Effector memory CD8-positive, alpha-beta T cell (primary cell): ENCODE data around the gene UQCRHL.

Experiments
- ATAC-seq: fragments of 150-1000 bp; cut with Tn5 transposase; replicated peaks from 2 replicates; pipeline ENCODE4 v1.10.0; 2021; ENCODE audit warnings: mild to moderate bottlenecking, moderate library complexity
- DNase-seq, 3 experiments: peaks; one replicate each; pipeline ENCODE4 v3.0.0; 2021
- H3K27ac Mint-ChIP-seq, 2 donors: one replicate each; pipeline ENCODE4 v1.8.0; 2022; ENCODE audit warnings: mild to moderate bottlenecking in 2 of 2, mixed read lengths in 2 of 2, moderate library complexity in 2 of 2
- H3K27me3 Mint-ChIP-seq, 2 donors: one replicate each; pipeline ENCODE4 v1.8.0; 2022; ENCODE audit warnings: mixed read lengths in 2 of 2
- H3K36me3 Mint-ChIP-seq: one replicate; pipeline ENCODE4 v1.8.0; 2022; ENCODE audit warnings: mild to moderate bottlenecking, moderate library complexity, mixed read lengths; ENCODE audit not compliant: insufficient read depth
- H3K4me1 Mint-ChIP-seq, 2 donors: one replicate each; pipeline ENCODE4 v1.8.0; 2022; ENCODE audit warnings: low read depth in 2 of 2, mixed read lengths in 2 of 2
- H3K4me3 Mint-ChIP-seq, 2 donors: one replicate each; pipeline ENCODE4 v1.8.0; 2022; ENCODE audit warnings: mild to moderate bottlenecking in 2 of 2, mixed read lengths in 2 of 2, moderate library complexity in 2 of 2
- H3K9me3 Mint-ChIP-seq, 2 donors: one replicate each; pipeline ENCODE4 v1.8.0; 2022; ENCODE audit warnings: mixed read lengths in 2 of 2

UQCRHL gene

GRCh38 chr1:15765495-15766194, 41.8 kb downstream of the UQCRHL start:
- Mint-ChIP-seq H3K4me3 (no peak overlapping the region), H3K4me1 (no peaks in the 10 kb centered on the region)
- no peak for ATAC-seq

GRCh38 chr1:15764890-15765289, 42.6 kb downstream of the UQCRHL start:
- DNase-seq, result no peak
- no peak for ATAC-seq
- Mint-ChIP-seq H3K4me3 (no peak overlapping the region), H3K4me1 (no peaks in the 10 kb centered on the region), H3K27me3 (peaks cover 47 to 82% of the 10 kb centered on the region in 2 donors), H3K36me3 (no peaks in the 10 kb centered on the region), H3K9me3 (no peaks in the 10 kb centered on the region), H3K27ac (no peak overlapping the region)

More at GRCh38 chr1:15765495-15766194, 41.8 kb downstream of the UQCRHL start:
- no peak for DNase-seq
- Mint-ChIP-seq H3K9me3 (no peaks in the 10 kb centered on the region), H3K36me3 (no peaks in the 10 kb centered on the region), H3K27me3 (peaks cover 47 to 81% of the 10 kb centered on the region in 2 donors), H3K27ac (no peak overlapping the region)

GRCh38 chr1:15764269-15764764, 43.1 kb downstream of the UQCRHL start:
- H3K9me3 Mint-ChIP-seq, result no peaks in the 10 kb centered on the region
- no peak for DNase-seq
- H3K27ac Mint-ChIP-seq, result no peak overlapping the region
- peaks cover 52 to 86% of the 10 kb centered on the region in 2 donors for H3K27me3 Mint-ChIP-seq
- H3K4me1 Mint-ChIP-seq, result peaks cover 0 to 2% of the 10 kb centered on the region in 2 donors
- H3K36me3 Mint-ChIP-seq, result no peaks in the 10 kb centered on the region
- no peak for ATAC-seq
- H3K4me3 Mint-ChIP-seq, result no peak overlapping the region

GRCh38 chr1:15762546-15762945, 44.9 kb downstream of the UQCRHL start:
- H3K27me3 Mint-ChIP-seq, result peaks cover 55 to 80% of the 10 kb centered on the region in 2 donors
- no peak for ATAC-seq
- no peak overlapping the region for H3K4me3 Mint-ChIP-seq
- DNase-seq, result no peak
- no peaks in the 10 kb centered on the region for H3K9me3 Mint-ChIP-seq
- no peaks in the 10 kb centered on the region for H3K36me3 Mint-ChIP-seq
- H3K27ac Mint-ChIP-seq, result no peak overlapping the region
- H3K4me1 Mint-ChIP-seq, result peaks cover 0 to 6% of the 10 kb centered on the region in 2 donors

- H3K27ac Mint-ChIP-seq, result no peak overlapping the region
- peaks cover 64 to 89% of the 10 kb centered on the region in 2 donors for H3K27me3 Mint-ChIP-seq
- no peak for ATAC-seq
- DNase-seq, result no peak
- H3K36me3 Mint-ChIP-seq, result no peaks in the 10 kb centered on the region
- no peak overlapping the region for H3K4me3 Mint-ChIP-seq
- no peaks in the 10 kb centered on the region for H3K9me3 Mint-ChIP-seq
- peaks cover 0 to 9% of the 10 kb centered on the region in 2 donors for H3K4me1 Mint-ChIP-seq
These were observed 45.9 kb downstream of the UQCRHL start for GRCh38 chr1:15761366-15762128.

- Mint-ChIP-seq H3K36me3 (no peaks in the 10 kb centered on the region), H3K27me3 (peaks cover 68 to 91% of the 10 kb centered on the region in 2 donors), H3K4me1 (peaks cover 0 to 15% of the 10 kb centered on the region in 2 donors), H3K27ac (no peak overlapping the region), H3K9me3 (no peaks in the 10 kb centered on the region), H3K4me3 (no peak overlapping the region)
- ATAC-seq (no peak), DNase-seq (no peak)
These were observed 46.8 kb downstream of the UQCRHL start for GRCh38 chr1:15760520-15761211.

GRCh38 chr1:15758953-15759661, 48.3 kb downstream of the UQCRHL start:
- Mint-ChIP-seq H3K27ac (no peak overlapping the region), H3K4me3 (peak overlapping the region; percentile 23 to 65), H3K4me1 (peaks cover 0 to 15% of the 10 kb centered on the region in 2 donors), H3K36me3 (no peaks in the 10 kb centered on the region), H3K9me3 (no peaks in the 10 kb centered on the region), H3K27me3 (peaks cover 58 to 83% of the 10 kb centered on the region in 2 donors)
- DNase-seq, result no peak
- ATAC-seq, result no peak

- Mint-ChIP-seq H3K4me3 (peak within 1 kb of the TSS; percentile 66 to 71), H3K9me3 (no peaks in the 10 kb centered on the region), H3K4me1 (peaks cover 0 to 15% of the 10 kb centered on the region in 2 donors), H3K27ac (no peak within 1 kb of the TSS), H3K27me3 (peaks cover 53 to 82% of the 10 kb centered on the region in 2 donors), H3K36me3 (no peaks in the 10 kb centered on the region)
- ATAC-seq, result no peak
- no peak for DNase-seq
These were observed 49.0 kb downstream of the UQCRHL start, which contains the start of gene FBLIM1 for GRCh38 chr1:15758343-15758931. Gene FBLIM1, plus strand, starts transcription at chr1:15758795. Its CDS starts 6,189 bp downstream, at chr1:15764984.

GRCh38 chr1:15757575-15758342, 49.7 kb downstream of the UQCRHL start:
- Mint-ChIP-seq H3K4me1 (peaks cover 0 to 15% of the 10 kb centered on the region in 2 donors), H3K27ac (no peak overlapping the region), H3K9me3 (no peaks in the 10 kb centered on the region), H3K27me3 (peaks cover 52 to 83% of the 10 kb centered on the region in 2 donors), H3K4me3 (peak overlapping the region; percentile 66 to 71), H3K36me3 (no peaks in the 10 kb centered on the region)
- no peak for DNase-seq
- ATAC-seq, result no peak
